DMS79 (cell line): ENCODE results near the gene CARD9.
A peak's percentile ranks its signal among the peaks of the same experiment; 100 is the strongest.
"Not testable (repeated sequence)": the region's sequence is repeated elsewhere in the genome, so short reads cannot be mapped to it uniquely, and the experiment has no call there.

Experiments
- DNase-seq: peaks from one replicate; lab custom pipeline; 2025; lab: John Stamatoyannopoulos, UW

The CARD9 gene, protein sequence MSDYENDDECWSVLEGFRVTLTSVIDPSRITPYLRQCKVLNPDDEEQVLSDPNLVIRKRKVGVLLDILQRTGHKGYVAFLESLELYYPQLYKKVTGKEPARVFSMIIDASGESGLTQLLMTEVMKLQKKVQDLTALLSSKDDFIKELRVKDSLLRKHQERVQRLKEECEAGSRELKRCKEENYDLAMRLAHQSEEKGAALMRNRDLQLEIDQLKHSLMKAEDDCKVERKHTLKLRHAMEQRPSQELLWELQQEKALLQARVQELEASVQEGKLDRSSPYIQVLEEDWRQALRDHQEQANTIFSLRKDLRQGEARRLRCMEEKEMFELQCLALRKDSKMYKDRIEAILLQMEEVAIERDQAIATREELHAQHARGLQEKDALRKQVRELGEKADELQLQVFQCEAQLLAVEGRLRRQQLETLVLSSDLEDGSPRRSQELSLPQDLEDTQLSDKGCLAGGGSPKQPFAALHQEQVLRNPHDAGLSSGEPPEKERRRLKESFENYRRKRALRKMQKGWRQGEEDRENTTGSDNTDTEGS

DNA sequence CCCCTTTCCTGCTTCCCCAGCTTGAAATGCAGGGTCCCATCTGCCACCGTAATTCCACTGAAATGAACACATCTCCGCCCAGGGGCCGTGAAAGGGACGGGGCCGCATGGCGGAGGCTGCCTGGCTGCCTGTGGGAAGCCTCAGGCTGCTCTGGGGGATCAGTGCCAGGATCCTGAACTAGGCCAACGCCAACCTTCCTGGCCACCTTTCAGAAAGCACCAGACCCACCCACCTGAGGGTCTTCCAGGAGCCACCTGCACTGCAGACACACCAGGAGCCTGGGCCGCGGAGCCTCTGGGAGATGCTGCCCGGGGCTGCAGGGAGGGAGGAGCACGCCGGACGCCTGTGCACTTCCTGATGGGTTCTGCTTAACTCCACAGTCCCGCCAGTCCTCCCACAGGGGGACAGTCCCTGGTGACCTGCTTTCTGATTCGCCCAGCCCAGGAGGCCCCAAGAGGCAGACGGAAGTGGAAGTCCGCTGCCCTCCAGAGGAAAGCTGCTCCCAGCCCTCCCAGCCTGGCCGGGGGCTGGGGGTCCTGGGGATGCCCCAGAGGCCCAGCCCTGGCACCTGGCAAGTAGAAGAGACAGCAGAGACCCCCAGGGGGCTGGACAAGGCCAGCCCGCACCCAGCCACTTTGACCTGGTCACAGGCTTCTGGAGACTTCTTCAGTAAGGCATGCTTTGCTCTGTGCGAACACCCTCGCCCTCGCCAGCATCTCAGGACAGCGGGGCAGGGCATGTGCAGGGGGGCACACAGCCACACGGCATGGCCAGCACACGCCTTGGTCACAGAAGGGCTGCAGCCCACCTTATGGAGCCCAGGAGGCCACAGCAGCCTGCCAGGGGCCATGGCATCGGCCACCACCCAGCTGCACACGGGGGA, at the start of gene CARD9:
Gene CARD9 (minus strand): TSS at position 370 of the 883 bp plus-strand sequence. CDS start 1,591 bp downstream, outside the sequence.
- no peak for DNase-seq

DNA sequence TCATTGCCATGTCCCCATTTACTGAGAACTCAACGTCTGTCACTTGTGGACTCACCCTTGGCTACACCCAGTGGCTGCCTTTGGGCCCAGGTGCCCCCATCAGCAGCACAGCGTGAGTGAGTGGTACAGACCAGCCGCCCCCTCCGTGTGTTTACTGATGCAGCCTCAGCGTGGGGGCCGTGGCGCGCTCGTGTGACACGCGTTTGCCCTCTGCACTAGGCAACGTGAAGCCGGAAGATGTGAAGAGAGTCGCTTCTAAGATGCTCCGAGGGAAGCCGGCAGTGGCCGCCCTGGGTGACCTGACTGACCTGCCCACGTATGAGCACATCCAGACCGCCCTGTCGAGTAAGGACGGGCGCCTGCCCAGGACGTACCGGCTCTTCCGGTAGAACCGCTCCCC, 49.4 kb upstream of the CARD9 start:
- no peak for DNase-seq

DNA sequence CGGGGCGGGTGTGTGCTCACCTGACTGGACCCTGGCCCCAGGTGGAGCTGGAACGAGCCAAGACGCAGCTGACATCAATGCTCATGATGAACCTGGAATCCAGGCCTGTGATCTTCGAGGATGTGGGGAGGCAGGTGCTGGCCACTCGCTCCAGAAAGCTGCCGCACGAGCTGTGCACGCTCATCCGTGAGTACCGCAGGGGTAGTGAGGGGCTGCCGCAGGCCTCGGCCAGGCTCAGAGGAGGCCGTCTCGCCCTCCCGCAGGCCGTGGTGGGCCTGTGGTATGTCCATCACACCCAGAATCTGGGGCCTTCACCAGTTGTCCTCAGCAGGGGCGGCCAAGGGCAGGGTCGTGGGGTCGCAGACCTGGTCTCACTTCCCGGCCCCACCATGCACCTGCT, 48.3 kb upstream of the CARD9 start:
- DNase-seq = no peak

DNA sequence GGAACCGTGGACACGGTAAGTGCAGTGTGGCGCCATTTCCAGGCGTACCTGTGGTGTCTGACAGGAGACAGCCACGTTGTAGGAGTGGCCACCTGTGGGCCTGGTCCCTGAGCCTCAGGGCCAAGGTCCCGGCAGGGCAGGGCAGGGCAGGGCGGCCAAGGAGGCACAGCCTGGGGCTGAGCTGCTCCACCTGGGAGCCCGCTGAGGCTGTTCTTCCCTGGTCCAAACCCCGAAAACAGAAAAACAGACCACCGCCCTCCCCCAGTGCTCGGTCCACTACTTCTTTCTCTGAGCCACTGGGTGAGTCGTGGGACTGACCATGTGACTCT, 45.6 kb upstream of the CARD9 start:
- DNase-seq = no peak

DNA sequence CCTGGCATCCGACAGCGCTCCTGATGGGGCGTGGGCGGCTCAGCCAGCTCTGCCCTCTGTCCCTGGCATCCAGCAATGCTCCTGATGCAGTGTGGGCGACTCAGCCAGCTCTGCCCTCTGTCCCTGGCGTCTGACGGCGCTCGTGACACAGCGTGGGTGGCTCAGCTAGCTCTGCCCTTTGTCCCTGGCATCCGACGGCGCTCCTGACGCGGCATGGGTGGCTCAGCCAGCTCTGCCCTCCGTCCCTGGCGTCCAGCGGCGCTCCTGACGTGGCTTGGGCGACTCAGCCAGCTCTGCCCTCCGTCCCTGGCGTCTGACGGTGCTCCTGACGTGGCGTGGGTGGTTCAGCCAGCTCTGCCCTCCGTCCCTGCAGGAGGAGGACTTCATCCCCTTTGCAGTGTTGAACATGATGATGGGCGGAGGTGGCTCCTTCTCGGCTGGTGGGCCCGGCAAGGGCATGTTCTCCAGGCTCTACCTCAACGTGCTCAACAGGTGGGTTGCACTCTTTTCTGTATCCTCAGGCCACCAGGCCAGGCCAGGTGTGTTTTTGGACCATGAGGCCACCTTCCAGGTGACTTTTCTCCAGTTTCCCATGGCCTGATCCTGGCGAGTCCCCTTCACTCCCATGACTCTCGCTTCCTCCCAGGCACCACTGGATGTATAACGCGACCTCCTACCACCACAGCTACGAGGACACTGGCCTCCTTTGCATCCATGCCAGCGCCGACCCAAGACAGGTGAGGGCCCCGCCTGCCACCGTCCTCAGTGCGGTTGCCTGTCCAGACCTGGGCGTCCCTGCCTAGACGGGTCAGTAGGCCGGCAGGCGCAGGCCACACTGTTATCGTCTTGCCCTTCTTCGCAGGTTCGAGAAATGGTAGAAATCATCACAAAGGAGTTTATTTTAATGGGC, 45.0 kb upstream of the CARD9 start:
- DNase-seq = no peak

DNA sequence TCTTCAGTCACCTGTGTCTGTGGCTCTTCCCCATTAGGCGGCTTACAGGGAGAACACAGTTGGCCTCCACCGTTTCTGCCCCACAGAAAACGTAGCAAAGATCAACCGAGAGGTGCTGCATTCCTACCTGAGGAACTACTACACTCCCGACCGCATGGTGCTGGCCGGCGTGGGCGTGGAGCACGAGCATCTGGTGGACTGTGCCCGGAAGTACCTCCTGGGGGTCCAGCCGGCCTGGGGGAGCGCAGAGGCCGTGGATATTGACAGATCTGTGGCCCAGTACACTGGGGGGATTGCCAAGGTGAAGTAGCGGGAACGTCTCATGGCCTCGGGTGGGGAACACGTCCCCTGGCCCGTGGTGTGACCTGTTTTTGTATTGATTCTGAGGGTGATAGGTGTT, 43.4 kb upstream of the CARD9 start:
- DNase-seq = no peak

DNA sequence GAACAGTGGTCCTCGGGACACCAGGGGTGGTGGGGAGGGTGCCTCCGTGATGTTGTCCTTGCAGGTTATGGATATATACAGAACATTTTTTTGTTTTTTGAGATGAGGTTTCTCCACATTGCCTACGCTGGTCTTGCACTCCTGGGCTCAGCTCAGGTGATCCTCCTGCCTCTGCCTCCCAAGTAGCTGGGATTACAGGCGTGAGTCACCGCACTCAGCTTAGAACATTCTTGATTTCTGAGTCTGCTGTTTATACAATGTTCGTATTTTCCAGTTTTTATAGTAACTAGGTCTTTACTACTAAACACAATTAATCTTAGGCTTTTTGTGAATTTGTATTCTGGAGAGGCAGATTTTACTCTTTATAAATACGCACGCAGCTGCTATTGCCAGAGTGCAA, 43.0 kb upstream of the CARD9 start:
- no peak for DNase-seq

DNA sequence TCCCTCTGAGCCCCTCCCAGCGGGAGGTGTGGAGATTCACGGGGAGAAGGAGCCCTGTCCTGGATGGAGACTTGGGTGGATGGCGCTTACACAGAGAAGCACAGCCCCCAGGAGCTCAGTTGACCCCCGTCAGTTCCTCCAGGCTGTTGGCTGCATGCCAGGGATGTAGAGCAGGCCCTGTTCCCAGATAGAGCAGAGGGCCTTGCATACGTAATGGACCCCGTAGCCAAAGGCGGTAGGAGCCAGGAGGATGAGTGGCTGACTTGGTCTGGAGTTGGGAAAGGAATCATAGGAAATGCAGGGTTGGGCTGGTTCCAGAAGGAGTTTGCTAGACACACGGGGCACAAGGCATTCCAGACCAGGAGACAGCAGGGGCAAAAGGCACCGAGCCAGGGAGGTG, 39.5 kb upstream of the CARD9 start:
- DNase-seq = no peak

DNA sequence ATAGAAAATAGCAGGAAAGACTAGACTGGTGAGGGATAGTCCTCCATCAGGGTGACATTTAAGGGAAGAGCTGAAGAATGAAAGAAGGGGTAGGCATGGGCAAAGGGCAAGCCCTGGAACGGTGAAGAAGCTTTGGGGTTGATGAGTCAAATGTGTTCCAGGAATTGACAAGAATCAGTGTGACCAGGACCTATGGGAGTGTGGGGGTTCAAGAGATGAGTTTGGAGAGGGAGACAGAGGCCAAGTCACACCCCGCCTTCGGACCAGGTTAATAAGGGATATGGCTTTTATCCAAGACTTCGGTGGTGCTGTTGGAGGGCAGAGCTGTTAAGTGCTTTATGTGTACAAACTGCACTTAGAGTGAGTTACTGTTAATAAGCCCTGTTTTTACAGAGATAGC, 37.9 kb upstream of the CARD9 start:
- DNase-seq = no peak

DNA sequence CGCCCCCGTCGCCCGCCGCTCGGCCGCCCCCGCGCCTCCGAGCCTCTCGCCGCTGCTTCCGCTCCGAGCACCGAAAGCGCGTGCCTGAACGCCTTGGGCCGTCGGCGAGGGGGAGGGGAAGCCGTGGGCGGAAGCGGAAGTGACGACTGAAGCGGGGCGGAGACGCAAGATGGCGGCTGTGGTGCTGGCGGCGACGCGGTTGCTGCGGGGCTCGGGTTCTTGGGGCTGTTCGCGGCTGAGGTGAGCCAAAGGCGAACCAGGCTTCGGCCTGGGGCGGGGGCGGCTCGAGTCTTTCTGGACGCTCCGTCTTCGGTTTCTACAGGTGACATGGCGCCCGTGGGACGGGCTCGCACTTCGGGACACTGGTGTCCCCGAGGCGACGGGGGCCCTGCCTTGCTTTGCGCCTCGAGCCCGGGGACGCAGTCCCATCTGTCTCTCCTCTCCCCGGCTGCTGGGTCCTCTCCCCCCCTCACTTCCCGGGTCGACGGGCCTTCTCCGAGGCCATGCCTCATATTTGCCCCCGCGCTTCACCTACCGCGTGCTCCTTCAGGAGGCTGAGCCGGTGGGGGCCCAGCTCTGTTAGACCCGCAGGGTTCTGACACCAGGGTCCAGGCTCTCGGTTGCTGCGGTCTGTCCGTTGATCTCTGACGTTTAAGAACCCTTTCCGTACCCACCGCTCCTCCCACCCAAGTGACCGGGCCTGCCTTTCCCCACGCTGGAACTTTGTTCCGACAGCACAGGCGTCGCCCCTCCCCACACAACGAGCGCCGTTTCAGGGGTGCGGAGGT, 37.2 kb upstream of the CARD9 start, which contains the start of the genes ENTR1 and PMPCA:
Gene ENTR1 (minus strand): TSS at position 115 of the 788 bp plus-strand sequence. CDS start 217 bp downstream, outside the sequence.
Gene PMPCA (plus strand): TSS at position 159 of the 788 bp plus-strand sequence. CDS start 11 bp downstream, at position 170.
- DNase-seq = peak; percentile 79

DNA sequence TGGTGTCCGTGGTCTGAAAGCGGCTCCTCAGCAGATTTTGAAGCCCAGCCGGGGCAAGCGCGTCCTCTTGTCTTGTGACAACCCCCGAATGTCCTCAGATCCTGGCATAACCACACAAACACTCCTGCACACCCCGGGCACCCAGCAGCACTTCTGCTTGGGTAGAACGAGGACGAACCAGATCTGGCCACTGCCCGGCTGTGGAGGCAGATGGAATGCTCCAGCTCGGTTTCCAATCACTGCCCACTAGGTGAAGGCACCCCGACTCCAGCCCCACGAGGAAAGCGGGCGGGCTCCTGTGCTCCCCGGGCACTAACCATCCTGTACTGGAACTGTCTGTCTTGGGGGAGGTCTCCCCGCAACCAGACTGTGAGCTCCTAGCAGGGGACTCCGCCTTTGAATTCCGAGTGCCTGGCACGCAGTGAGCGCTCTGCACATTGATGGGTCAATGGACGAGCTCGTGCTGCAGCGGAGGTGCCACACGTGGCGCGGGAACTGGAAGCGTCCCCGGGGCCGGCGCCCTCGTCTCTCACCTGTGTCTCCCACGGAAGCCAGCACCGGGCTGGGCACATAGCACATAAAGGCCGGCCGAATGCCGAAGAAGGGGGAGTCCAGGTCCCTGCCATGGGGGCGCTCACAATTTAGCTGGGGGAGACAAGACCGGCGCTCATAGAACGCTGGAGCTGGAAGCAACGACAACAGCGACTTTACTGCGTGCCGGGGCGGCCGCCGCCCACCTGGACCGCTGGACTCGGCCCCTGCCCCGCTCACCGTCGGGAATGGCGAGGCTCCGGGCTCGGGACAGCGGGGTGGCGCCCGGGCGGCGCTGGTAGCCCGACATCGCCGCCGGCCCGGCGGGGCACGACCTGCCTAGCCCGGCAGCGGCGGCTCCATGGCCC, 36.3 kb upstream of the CARD9 start:
- no peak for DNase-seq

DNA sequence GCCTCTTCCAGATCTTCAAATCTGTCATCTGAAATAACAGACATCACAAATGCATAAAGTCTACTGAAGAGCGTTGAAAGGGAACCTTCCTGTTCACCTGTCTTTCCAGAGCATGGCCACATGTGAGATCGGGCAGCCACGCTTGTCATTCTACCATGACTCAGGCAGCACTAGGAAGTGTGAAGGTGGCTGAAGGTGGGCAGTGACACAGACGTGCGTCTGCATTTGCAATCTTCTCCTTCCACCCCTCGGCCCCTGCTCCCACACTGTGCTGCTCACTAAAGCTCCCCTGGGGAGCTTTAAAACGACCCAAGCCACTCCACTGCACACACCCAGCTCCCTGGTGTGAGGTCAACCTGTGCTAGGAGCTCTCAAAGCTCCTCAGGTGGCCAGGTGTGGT, 34.4 kb upstream of the CARD9 start:
- no peak for DNase-seq

DNA sequence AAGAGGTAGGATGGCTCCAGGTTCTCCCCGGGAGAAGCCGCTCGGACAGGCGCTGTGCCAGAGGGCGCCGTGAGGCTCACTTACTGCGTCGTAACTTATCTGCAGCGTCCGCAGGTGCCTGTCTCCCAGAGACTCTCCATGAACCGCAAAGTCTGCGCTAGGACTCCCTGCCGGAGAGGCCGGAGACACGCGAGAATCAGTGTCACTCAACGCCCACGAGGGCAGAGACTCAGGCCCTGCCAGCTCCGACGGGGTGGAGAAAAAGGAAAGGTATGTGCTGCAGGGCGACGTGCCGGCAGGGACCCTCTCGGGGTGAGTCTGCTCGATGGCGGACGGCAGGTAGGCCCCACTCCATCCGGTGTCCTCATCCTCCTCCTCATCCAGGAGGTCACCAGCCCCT, 33.6 kb upstream of the CARD9 start:
- not testable (repeated sequence) for DNase-seq

DNA sequence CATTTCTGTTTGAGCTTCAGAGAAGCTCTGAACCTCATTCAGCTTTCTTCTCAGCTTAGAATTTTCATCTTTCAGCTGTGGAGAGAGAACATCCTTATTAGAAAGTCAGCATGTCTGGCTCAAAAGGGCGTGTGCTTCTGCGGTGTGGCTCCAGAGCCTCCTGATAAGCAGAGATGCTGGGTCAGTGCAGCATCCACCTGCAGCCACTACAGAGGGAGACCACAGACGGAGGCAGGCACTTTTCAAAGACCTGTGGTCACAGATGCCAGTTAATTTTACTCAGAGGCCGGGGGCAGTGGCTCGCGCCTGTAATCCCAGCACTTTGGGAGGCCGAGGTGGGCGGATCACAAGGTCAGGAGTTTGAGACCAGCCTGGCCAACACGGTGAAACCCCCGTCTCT, 32.4 kb upstream of the CARD9 start:
- not testable (repeated sequence) for DNase-seq

DNA sequence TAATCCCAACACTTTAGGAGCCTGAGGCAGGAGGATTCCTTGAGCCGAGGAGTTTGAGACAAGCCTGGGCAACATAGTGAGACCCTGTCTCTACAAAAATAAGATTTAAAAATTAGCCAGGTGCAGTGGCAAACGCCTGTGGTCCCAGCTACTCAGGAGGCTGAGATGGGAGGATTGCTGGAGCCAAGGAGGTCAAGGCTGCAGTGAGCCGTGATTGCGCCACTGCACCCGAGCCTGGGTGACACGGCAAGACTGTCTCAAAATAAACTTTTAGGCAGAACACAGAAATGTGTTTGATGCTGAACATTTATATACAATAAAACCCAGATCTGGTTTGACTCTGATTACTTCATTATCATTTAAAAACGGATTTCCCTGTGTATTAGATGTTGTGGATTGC, 32.0 kb upstream of the CARD9 start:
- no peak for DNase-seq

DNA sequence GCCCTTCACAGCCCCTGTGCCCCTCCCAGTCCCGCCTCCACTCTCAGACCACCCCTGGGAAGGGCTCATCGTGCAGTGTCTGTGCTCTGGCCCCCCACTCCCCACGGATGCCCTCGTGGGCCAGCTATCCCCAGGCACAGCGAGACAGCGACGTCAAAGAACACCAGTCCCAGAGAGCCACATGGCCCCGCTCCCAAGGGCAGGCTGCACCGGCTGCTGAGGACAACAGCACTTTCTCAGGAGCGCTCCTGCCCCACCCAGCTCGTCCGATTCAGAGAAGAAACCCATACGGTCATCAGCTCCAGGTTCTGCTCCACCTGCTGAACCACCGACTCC, 31.3 kb upstream of the CARD9 start:
- DNase-seq = no peak

DNA sequence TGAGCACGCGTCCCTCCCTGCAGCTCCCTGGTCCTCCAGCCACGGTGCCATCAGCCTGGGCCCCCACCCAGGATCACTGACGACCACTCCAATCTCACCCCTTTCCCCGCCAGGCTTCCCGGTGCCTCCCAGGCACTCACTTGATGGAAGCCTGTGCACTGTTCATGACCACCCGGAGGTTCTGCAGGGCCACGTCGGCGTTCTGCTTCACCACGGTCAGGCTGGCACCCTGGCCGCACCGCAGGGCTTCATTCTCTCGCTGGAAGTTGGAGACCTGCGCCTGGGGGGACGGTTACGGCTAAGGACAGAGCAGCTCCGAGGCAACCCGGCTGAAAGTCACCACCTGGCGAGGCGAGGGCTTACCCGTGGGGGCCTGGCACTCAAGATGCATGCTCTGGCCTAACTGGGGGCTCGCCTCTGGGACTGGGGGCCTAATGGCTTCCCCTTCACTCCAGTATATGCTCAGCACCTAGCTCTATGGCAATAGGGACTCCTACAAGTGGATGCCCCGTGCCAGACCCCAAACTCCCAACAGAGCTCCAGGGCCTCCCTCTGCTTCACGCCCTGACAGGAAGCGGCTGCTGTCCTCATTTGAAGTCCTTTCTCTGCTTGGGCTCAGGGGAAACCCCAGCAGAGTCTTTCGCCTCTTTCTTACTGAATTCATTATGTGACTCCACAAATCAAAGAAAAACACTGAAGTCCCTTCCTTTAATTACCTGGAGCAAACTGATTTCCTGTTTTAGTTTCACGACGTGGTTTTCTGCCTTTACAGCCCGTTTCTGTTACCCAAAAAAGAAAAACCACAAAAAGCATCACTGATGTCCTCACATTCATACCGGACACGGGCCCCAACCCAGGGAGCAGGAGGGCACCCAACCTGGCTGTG, 30.7 kb upstream of the CARD9 start:
- no peak for DNase-seq

DNA sequence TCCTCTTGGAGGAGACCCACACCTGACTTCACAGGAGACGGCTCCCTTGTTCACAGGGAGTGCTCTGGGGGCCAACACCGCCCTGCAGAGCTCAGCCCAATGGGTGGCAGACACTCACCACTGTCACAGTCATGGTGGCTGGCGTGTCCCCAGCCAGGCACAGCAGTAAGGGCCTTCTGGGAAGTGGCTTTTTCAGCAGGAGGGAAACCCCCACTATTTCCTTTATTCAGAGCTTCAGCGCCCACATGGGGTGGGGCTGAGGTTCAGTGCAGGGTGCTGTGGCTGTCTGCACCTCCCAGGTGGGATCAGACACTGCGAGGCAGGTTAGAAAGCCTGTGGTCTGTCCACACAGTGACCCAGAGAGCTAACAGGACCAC, 30.1 kb upstream of the CARD9 start:
- DNase-seq = no peak

DNA sequence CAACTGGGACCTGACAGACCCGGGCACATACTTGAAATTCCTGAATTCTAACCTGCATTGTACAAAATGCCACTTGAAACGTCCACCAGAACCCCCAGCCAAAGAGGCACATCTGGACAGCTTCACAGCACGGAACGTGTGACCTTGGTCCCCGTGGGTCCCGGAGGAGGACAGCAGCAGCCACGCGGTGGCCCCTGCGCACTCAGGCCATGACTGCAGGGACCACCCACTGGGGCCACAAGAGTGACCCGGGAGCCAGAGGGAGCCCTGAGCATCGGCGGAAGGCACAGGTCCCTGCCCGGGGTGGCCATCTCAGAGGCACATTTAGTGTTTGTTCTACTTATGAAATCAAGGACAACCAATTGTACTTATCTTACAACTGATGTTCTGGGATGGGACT, 28.6 kb upstream of the CARD9 start:
- no peak for DNase-seq
